Measurements from ENCODE around the gene PDE9A. TPM values are rescaled to one million over a fixed set of nuclear protein-coding genes. Genes with fewer than 3 reads are reported as not detected.

PDE9A gene
- total RNA-seq, 4 donors from 2014 or later, result 6.9 to 13.0 (median 11.1) TPM

DNA sequence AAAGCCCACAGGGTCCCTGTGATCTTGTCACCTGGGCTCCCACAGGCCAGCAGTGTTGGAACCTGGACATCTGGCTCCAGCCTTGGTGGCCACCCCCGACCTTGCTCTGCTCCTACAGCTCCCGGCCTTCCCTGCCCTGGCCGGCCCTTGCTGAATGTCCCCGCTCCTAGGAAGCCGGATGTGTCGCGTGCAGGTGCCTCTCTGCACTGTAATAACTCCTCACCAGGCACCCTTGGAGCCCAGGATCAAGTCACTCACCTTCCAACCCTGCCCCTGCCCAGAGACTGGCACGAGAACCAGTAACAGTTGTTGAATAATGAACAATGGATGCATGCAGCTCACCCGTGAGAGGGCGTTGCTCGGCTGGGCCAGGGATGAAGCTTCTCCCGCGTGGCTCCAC, 12.1 kb downstream of the PDE9A start:
- Histone ChIP-seq H3K36me3 (no peaks in the 10 kb centered on the region), H3K27ac (no peak overlapping the region), H3K27me3 (no peaks in the 10 kb centered on the region), H3K4me1 (peaks cover 0 to 8% of the 10 kb centered on the region in 2 donors), H3K9me3 (no peaks in the 10 kb centered on the region), H3K4me3 (replicated peaks in 1 of 3) (no peak overlapping the region)
- DNase-seq, result no peak
- no peak for TF ChIP-seq POLR2A (IDR thresholded peaks at IDR 0.05)
- TF ChIP-seq, protein P1, sequence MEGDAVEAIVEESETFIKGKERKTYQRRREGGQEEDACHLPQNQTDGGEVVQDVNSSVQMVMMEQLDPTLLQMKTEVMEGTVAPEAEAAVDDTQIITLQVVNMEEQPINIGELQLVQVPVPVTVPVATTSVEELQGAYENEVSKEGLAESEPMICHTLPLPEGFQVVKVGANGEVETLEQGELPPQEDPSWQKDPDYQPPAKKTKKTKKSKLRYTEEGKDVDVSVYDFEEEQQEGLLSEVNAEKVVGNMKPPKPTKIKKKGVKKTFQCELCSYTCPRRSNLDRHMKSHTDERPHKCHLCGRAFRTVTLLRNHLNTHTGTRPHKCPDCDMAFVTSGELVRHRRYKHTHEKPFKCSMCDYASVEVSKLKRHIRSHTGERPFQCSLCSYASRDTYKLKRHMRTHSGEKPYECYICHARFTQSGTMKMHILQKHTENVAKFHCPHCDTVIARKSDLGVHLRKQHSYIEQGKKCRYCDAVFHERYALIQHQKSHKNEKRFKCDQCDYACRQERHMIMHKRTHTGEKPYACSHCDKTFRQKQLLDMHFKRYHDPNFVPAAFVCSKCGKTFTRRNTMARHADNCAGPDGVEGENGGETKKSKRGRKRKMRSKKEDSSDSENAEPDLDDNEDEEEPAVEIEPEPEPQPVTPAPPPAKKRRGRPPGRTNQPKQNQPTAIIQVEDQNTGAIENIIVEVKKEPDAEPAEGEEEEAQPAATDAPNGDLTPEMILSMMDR (IDR thresholded peaks at IDR 0.05), result no peak
- 96% methylated on average over 6 to 12 of the region's 13 CpGs for WGBS, 2 donors
- intact Hi-C loops (cut with DNase I), result no loop called here

- H3K4me3 ChIP-seq (replicated peaks in 1 of 3), result no peak overlapping the region
- no peaks in the 10 kb centered on the region for H3K9me3 ChIP-seq
- intact Hi-C loops (cut with DNase I), result no loop called here
- H3K4me1 ChIP-seq, result peaks cover 0 to 8% of the 10 kb centered on the region in 2 donors
- WGBS, 2 donors, result 93% methylated on average over 22 to 29 of the region's 30 CpGs
- H3K27me3 ChIP-seq, result no peaks in the 10 kb centered on the region
- H3K36me3 ChIP-seq, result no peaks in the 10 kb centered on the region
- no peak for TF ChIP-seq POLR2A (IDR thresholded peaks at IDR 0.05)
- TF ChIP-seq, protein P1 (IDR thresholded peaks at IDR 0.05), result no peak
- DNase-seq, result no peak
- no peak overlapping the region for H3K27ac ChIP-seq
Observed at GRCh38 chr21:42666023-42666747, 12.8 kb downstream of the PDE9A start.

DNA sequence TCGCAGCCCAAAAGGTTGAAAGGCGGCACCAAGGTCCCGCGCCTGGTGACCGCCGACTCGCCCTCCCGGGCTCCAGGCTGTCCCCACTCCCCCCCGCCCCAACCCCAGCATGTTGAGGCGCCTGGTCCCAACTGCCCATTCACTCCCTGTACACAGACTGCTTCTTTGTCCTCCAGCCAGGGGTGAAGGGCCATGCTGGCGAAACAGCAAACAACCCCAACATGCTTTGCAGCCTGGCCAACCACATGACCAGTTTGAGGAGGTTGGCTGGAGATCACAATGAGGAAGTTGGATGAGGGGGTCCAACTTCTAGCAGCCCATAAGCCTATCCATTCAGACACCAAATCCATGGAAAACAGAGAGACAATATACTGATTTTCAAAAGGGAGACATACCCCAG, 13.5 kb downstream of the PDE9A start:
- intact Hi-C loops (cut with DNase I), result no loop called here
- Histone ChIP-seq H3K27me3 (no peaks in the 10 kb centered on the region), H3K4me1 (peaks cover 0 to 8% of the 10 kb centered on the region in 2 donors), H3K27ac (no peak overlapping the region), H3K9me3 (no peaks in the 10 kb centered on the region), H3K4me3 (replicated peaks in 1 of 3) (no peak overlapping the region), H3K36me3 (no peaks in the 10 kb centered on the region)
- WGBS, 2 donors, result 87 to 100% methylated on average over 3 to 11 of the region's 11 CpGs
- no peak for TF ChIP-seq POLR2A (IDR thresholded peaks at IDR 0.05)
- TF ChIP-seq, protein P1 (IDR thresholded peaks at IDR 0.05), result no peak
- DNase-seq, result no peak

DNA sequence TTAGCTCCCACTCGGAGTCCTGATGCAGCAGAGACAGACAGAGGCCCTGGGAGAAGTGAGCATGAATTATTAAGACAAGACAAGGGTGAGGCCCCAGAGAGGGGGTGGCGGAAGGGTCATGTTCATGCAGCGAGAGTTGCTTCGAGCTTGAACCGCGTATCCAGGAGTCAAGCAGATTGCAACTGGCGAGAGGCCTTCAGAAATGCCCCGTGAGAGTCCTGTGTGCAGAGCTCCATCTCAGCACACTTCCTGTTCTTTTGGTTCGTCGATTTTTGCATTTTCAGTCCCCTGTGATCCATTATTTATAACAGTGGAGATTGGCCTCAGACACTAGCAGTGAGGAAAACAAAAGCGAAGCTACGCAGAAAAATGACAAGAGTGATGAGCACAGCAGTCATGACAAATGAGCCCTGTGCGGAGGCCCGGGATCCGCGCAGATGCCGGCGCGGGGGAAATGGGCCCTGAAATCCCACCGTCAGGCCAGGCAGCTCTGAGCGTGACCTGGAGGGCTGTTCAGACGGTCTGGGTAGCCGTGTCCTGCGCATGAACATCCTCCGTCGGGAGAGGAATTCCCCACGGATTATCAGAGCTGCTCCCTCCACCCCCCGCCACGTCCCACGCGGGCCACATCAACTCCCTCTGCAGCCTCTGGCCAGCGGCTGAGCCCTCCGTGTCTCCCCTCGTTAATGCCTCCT, 15.0 kb downstream of the PDE9A start:
- Histone ChIP-seq H3K4me3 (replicated peaks in 1 of 3) (no peak overlapping the region), H3K36me3 (no peaks in the 10 kb centered on the region), H3K27me3 (no peaks in the 10 kb centered on the region), H3K27ac (no peak overlapping the region), H3K4me1 (peaks cover 0 to 8% of the 10 kb centered on the region in 2 donors), H3K9me3 (no peaks in the 10 kb centered on the region)
- DNase-seq, result no peak
- 76 to 82% methylated on average over 34 of the region's 34 CpGs for WGBS, 2 donors
- intact Hi-C loops (cut with DNase I), result no loop called here
- TF ChIP-seq POLR2A (IDR thresholded peaks at IDR 0.05), result no peak
- TF ChIP-seq, protein P1 (IDR thresholded peaks at IDR 0.05), result no peak

- Histone ChIP-seq H3K36me3 (no peaks in the 10 kb centered on the region), H3K4me1 (peaks cover 0 to 8% of the 10 kb centered on the region in 2 donors), H3K27me3 (no peaks in the 10 kb centered on the region), H3K9me3 (no peaks in the 10 kb centered on the region), H3K4me3 (replicated peaks in 1 of 3) (no peak overlapping the region), H3K27ac (no peak overlapping the region)
- DNase-seq, result no peak
- TF ChIP-seq POLR2A (IDR thresholded peaks at IDR 0.05), result no peak
- TF ChIP-seq, protein P1 (IDR thresholded peaks at IDR 0.05), result no peak
- 70% methylated on average over 13 of the region's 13 CpGs for WGBS, 2 donors
- intact Hi-C loops (cut with DNase I), result no loop called here
Observed at GRCh38 chr21:42669041-42669440, 15.6 kb downstream of the PDE9A start.
